Vagina (tissue), 2 donors: ENCODE data around the gene XPC. TPM values are rescaled to one million over a fixed set of nuclear protein-coding genes. Genes with fewer than 3 reads are reported as not detected.
A peak's percentile ranks its signal among the peaks of the same experiment; 100 is the strongest.

Experiments
- DNase-seq, 2 donors: peaks; one replicate each; pipeline ENCODE4 v3.0.0-alpha.2; 2017; ENCODE audit errors: extremely low spot score in 2 of 2
- H3K27ac ChIP-seq: fragments of 200-600 bp; sonication (generic); one replicate; pipeline ENCODE4 v1.5.1; 2019
- H3K27me3 ChIP-seq: fragments of 200-600 bp; sonication (generic); one replicate; pipeline ENCODE4 v1.5.1; 2019
- H3K36me3 ChIP-seq, 2 donors: fragments of 200-600 bp; sonication (generic); one replicate each; pipeline ENCODE4 v1.5.1; 2017 to 2019
- H3K4me1 ChIP-seq: fragments of 200-600 bp; sonication (generic); one replicate; pipeline ENCODE4 v1.5.1; 2019
- H3K4me3 ChIP-seq, 2 donors: fragments of 200-600 bp; sonication (generic); 1 replicate in 1 of 2; 2 replicates in 1 of 2; pipeline ENCODE4 v1.5.1; 2016 to 2019
- H3K9me3 ChIP-seq: fragments of 200-600 bp; sonication (generic); one replicate; pipeline ENCODE4 v1.5.1; 2019
- CTCF ChIP-seq, 3 experiments: fragments of 450-650 bp in 2 of 3; fragments of 200-600 bp in 1 of 3; sonication (generic) in 1 of 3; IDR thresholded peaks; one replicate each; pipeline ENCODE4 v1.5.1; 2017 to 2019; ENCODE audit warnings: antibody characterized with exemption in 3 of 3, mild to moderate bottlenecking in 2 of 3, moderate library complexity in 2 of 3
- POLR2A ChIP-seq, 2 donors: fragments of 450-650 bp; IDR thresholded peaks; one replicate each; pipeline ENCODE4 v1.6.1; 2017; ENCODE audit warnings: antibody characterized with exemption in 2 of 2, mild to moderate bottlenecking in 2 of 2, moderate library complexity in 2 of 2
- POLR2AphosphoS5 ChIP-seq, 2 donors: sonication (generic); formaldehyde crosslinking; IDR thresholded peaks; one replicate each; pipeline ENCODE4 v1.9.0; 2017; ENCODE audit warnings: antibody characterized with exemption in 2 of 2, mild to moderate bottlenecking in 2 of 2, low read depth in 1 of 2; ENCODE audit not compliant: insufficient read depth in 1 of 2
- intact Hi-C: fragments of 100-400 bp; cut with DNase I; formaldehyde crosslinking; loops from one replicate; pipeline ENCODE4 v1.15.1; 2023
- total RNA-seq: library from RNA; depleted of rRNA; stranded (reverse); fragments of >200 nt; gene quantifications from one replicate; pipeline ENCODE4 v1.2.3, GENCODE V29; 2016

Gene XPC
- total RNA-seq, 1 donor from 2014 or later: 33.6 TPM

GRCh38 chr3:14210843-14211594, 32.6 kb upstream of the XPC start:
- no peak for DNase-seq
- no peak overlapping the region for H3K4me3 ChIP-seq
- intact Hi-C loops: no loop called here
- no peaks in the 10 kb centered on the region for H3K27me3 ChIP-seq
- no peaks in the 10 kb centered on the region for H3K36me3 ChIP-seq
- H3K9me3 ChIP-seq: no peaks in the 10 kb centered on the region
- H3K27ac ChIP-seq: no peak overlapping the region
- TF ChIP-seq POLR2A (IDR thresholded peaks at IDR 0.05) (no peak), CTCF (IDR thresholded peaks at IDR 0.05) (no peak), POLR2AphosphoS5 (IDR thresholded peaks at IDR 0.05; ENCODE audit: insufficient read depth in 1 of 2, low read depth in 1 of 2) (no peak)
- no peaks in the 10 kb centered on the region for H3K4me1 ChIP-seq

GRCh38 chr3:14210290-14210688, 31.9 kb upstream of the XPC start:
- no peak overlapping the region for H3K27ac ChIP-seq
- intact Hi-C loops: no loop called here
- H3K9me3 ChIP-seq: no peaks in the 10 kb centered on the region
- H3K36me3 ChIP-seq: no peaks in the 10 kb centered on the region
- no peak overlapping the region for H3K4me3 ChIP-seq
- no peaks in the 10 kb centered on the region for H3K27me3 ChIP-seq
- H3K4me1 ChIP-seq: no peaks in the 10 kb centered on the region
- TF ChIP-seq POLR2AphosphoS5 (IDR thresholded peaks at IDR 0.05; ENCODE audit: insufficient read depth in 1 of 2, low read depth in 1 of 2) (no peak), CTCF (IDR thresholded peaks at IDR 0.05) (no peak)
- DNase-seq: no peak

GRCh38 chr3:14209581-14210289, 31.3 kb upstream of the XPC start:
- TF ChIP-seq CTCF (IDR thresholded peaks at IDR 0.05) (no peak), POLR2A (IDR thresholded peaks at IDR 0.05) (no peak), POLR2AphosphoS5 (IDR thresholded peaks at IDR 0.05; ENCODE audit: insufficient read depth in 1 of 2, low read depth in 1 of 2) (no peak)
- H3K27ac ChIP-seq: no peak overlapping the region
- no peaks in the 10 kb centered on the region for H3K36me3 ChIP-seq
- DNase-seq: peak in 1 of 2 donors; percentile 77
- no peak overlapping the region for H3K4me3 ChIP-seq
- intact Hi-C loops: no loop called here
- no peaks in the 10 kb centered on the region for H3K4me1 ChIP-seq
- H3K27me3 ChIP-seq: no peaks in the 10 kb centered on the region
- no peaks in the 10 kb centered on the region for H3K9me3 ChIP-seq

GRCh38 chr3:14208977-14209394, 30.6 kb upstream of the XPC start:
- H3K4me1 ChIP-seq: no peaks in the 10 kb centered on the region
- TF ChIP-seq POLR2A (IDR thresholded peaks at IDR 0.05): no peak
- no peak for TF ChIP-seq CTCF (IDR thresholded peaks at IDR 0.05)
- TF ChIP-seq POLR2AphosphoS5 (IDR thresholded peaks at IDR 0.05; ENCODE audit: insufficient read depth in 1 of 2, low read depth in 1 of 2): no peak
- no peaks in the 10 kb centered on the region for H3K36me3 ChIP-seq
- no peak for DNase-seq
- no peaks in the 10 kb centered on the region for H3K9me3 ChIP-seq
- H3K4me3 ChIP-seq: no peak overlapping the region
- H3K27ac ChIP-seq: no peak overlapping the region
- intact Hi-C loops: no loop called here
- no peaks in the 10 kb centered on the region for H3K27me3 ChIP-seq

- Histone ChIP-seq H3K27ac (no peak overlapping the region), H3K4me1 (no peaks in the 10 kb centered on the region), H3K4me3 (no peak overlapping the region), H3K27me3 (no peaks in the 10 kb centered on the region), H3K36me3 (no peaks in the 10 kb centered on the region), H3K9me3 (no peaks in the 10 kb centered on the region)
- TF ChIP-seq POLR2A (IDR thresholded peaks at IDR 0.05) (no peak), POLR2AphosphoS5 (IDR thresholded peaks at IDR 0.05; ENCODE audit: insufficient read depth in 1 of 2, low read depth in 1 of 2) (no peak), CTCF (IDR thresholded peaks at IDR 0.05) (no peak)
- peak in 1 of 2 donors; percentile 16 for DNase-seq
- intact Hi-C loops: no loop called here
Measured at GRCh38 chr3:14208168-14208567, 29.8 kb upstream of the XPC start.
